ENCODE results near the gene TRPC3. TPM values are rescaled to one million over a fixed set of nuclear protein-coding genes. Genes with fewer than 3 reads are reported as not detected.

The TRPC3 gene
- total RNA-seq, 1 experiment from 2014 or later, result 0.91 TPM

DNA sequence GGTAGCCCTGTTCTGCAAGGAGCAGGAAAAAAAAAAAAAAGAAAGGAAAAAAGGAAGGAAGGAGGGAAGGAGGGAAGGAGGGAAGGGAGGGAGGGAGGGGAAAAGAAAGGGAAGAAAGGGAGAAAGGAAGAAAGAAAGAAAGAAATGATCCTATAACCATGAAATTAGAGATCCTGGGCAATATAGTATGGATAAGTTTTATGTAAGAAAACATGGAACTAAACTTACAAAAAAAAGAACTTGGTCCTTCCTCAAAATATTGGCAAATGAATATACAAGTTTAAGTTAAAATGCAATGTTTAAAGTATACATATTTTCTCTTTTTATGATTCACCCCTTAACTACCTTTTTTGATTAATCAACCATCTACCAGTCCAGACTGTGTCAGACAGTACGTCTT lies 100.5 kb downstream of the TRPC3 start:
- Histone ChIP-seq H3K27me3 (replicated peaks; ENCODE audit: control insufficient read depth, insufficient read depth, low read length) (no peaks in the 10 kb centered on the region), H3K4me1 (no peaks in the 10 kb centered on the region), H3K4me3 (ENCODE audit: low read depth, low read length) (no peak overlapping the region), H3K36me3 (ENCODE audit: control insufficient read depth, insufficient read depth, low read length) (no peaks in the 10 kb centered on the region), H3K9me3 (no peaks in the 10 kb centered on the region)
- Mint-ChIP-seq H3K9me3 (ENCODE audit: unreplicated experiment) (no peaks in the 10 kb centered on the region), H3K36me3 (ENCODE audit: insufficient read depth, unreplicated experiment) (no peaks in the 10 kb centered on the region), H3K27ac (ENCODE audit: unreplicated experiment) (no peak overlapping the region), H3K4me3 (ENCODE audit: unreplicated experiment) (no peak overlapping the region), H3K4me1 (ENCODE audit: low read depth, unreplicated experiment) (no peaks in the 10 kb centered on the region), H3K27me3 (ENCODE audit: insufficient read depth, unreplicated experiment) (no peaks in the 10 kb centered on the region)
- no peak for DNase-seq
- CTCF ChIA-PET, result no interaction called here
- intact Hi-C loops (cut with micrococcal nuclease; ENCODE audit: unreplicated experiment), result no loop called here
- TF ChIP-seq CTCF (IDR thresholded peaks at IDR 0.05; ENCODE audit: insufficient read depth in 1 of 2, low read depth in 1 of 2, low read length in 1 of 2, severe bottlenecking in 1 of 2, unreplicated experiment in 1 of 2), result no peak
- POLR2A ChIA-PET, result no interaction called here
- no TSS peak for BruUV-seq (replicated peaks)

DNA sequence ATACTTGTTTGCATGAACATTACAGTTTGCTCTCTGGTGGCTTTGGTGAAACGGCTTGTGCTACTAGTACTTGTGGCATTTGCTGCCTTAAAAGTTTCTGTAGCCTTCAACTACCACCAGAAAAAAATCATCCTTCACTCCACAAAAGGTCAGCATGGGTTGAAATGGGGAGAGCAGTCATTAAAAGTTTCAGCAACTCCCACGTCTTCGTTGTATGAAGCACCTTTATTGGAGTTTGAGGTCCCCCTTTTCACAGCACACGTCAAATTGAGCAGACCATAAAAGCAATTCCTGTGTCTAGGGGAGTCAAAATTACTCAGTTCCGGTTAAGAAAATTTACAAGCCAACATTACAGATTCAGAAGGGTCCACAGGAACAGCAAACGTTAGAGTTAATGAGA lies 105.2 kb downstream of the TRPC3 start:
- Mint-ChIP-seq H3K27ac (ENCODE audit: unreplicated experiment) (no peak overlapping the region), H3K4me3 (ENCODE audit: unreplicated experiment) (no peak overlapping the region), H3K9me3 (ENCODE audit: unreplicated experiment) (no peaks in the 10 kb centered on the region), H3K4me1 (ENCODE audit: low read depth, unreplicated experiment) (no peaks in the 10 kb centered on the region), H3K36me3 (ENCODE audit: insufficient read depth, unreplicated experiment) (peaks cover 6% of the 10 kb centered on the region), H3K27me3 (ENCODE audit: insufficient read depth, unreplicated experiment) (no peaks in the 10 kb centered on the region)
- intact Hi-C loops (cut with micrococcal nuclease; ENCODE audit: unreplicated experiment), result no loop called here
- no peaks in the 10 kb centered on the region for H3K36me3 ChIP-seq (ENCODE audit: control insufficient read depth, insufficient read depth, low read length)
- no peak for TF ChIP-seq CTCF (IDR thresholded peaks at IDR 0.05; ENCODE audit: insufficient read depth in 1 of 2, low read depth in 1 of 2, low read length in 1 of 2, severe bottlenecking in 1 of 2, unreplicated experiment in 1 of 2)
- DNase-seq, result no peak
- no peak overlapping the region for H3K4me3 ChIP-seq (ENCODE audit: low read depth, low read length)
- ChIA-PET POLR2A (no interaction called here), CTCF (no interaction called here)
- no peaks in the 10 kb centered on the region for H3K27me3 ChIP-seq (replicated peaks; ENCODE audit: control insufficient read depth, insufficient read depth, low read length)
- no peaks in the 10 kb centered on the region for H3K9me3 ChIP-seq
- no TSS peak for BruUV-seq (replicated peaks)
- no peaks in the 10 kb centered on the region for H3K4me1 ChIP-seq

DNA sequence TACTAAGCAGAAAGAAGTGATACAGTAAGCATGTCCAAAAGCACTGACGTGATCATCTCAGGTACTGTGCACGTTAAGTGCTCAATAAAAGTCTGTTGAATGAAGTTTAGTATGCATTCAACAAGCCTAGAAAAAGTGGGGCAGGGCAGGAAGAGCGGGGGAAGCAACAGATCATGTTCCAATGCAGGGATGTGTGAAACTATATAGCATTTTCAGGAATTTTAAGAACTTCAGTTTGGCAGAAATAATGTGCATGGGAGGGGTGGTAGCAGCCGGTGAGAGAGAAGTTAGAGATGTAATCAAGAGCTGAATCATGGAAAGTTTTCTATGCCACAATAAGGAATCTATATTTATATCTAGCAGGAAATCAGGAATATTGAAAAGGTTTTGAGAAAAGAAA lies 109.0 kb downstream of the TRPC3 start:
- Mint-ChIP-seq H3K4me3 (ENCODE audit: unreplicated experiment) (no peak overlapping the region), H3K27me3 (ENCODE audit: insufficient read depth, unreplicated experiment) (no peaks in the 10 kb centered on the region), H3K36me3 (ENCODE audit: insufficient read depth, unreplicated experiment) (peaks cover 6% of the 10 kb centered on the region), H3K9me3 (ENCODE audit: unreplicated experiment) (no peaks in the 10 kb centered on the region), H3K27ac (ENCODE audit: unreplicated experiment) (no peak overlapping the region), H3K4me1 (ENCODE audit: low read depth, unreplicated experiment) (no peaks in the 10 kb centered on the region)
- ChIA-PET CTCF (no interaction called here), POLR2A (no interaction called here)
- intact Hi-C loops (cut with micrococcal nuclease; ENCODE audit: unreplicated experiment), result no loop called here
- no peak for DNase-seq
- H3K36me3 ChIP-seq (ENCODE audit: control insufficient read depth, insufficient read depth, low read length), result no peaks in the 10 kb centered on the region
- H3K27me3 ChIP-seq (replicated peaks; ENCODE audit: control insufficient read depth, insufficient read depth, low read length), result no peaks in the 10 kb centered on the region
- no TSS peak for BruUV-seq (replicated peaks)
- TF ChIP-seq CTCF (IDR thresholded peaks at IDR 0.05; ENCODE audit: insufficient read depth in 1 of 2, low read depth in 1 of 2, low read length in 1 of 2, severe bottlenecking in 1 of 2, unreplicated experiment in 1 of 2), result no peak
- no peaks in the 10 kb centered on the region for H3K9me3 ChIP-seq
- no peaks in the 10 kb centered on the region for H3K4me1 ChIP-seq
- H3K4me3 ChIP-seq (ENCODE audit: low read depth, low read length), result no peak overlapping the region
